Hematopoietic multipotent progenitor cell treated with erythropoietin and hydrocortisone succinate and interleukin-3 and kit ligand, for 4 days (in vitro differentiated cells): ENCODE measurements around the gene MKLN1.

ENCODE experiments used
- DNase-seq: peaks from one replicate; pipeline ENCODE4 v3.0.0-alpha.2; 2015

MKLN1 gene

DNA sequence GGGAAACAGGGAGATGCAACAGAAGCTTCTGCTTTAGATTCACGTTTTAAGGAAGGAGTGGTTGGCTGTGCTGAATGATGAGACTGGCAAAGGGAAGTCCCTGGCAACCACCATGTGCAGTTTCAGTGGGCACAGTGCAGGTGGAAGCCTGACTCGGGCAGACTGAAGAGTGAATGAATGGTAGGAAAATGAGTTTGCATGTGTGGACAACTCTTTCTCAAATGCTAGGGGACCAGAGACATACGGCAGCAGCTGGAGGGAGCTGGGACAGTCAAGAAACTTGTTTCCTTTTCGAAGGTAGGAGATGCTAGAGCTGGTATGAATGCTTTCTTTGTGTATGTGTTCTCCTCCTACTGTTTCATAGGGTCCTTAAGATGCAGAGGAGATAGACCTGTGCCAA, 199.8 kb downstream of the MKLN1 start:
- DNase-seq = peak; percentile 26

DNA sequence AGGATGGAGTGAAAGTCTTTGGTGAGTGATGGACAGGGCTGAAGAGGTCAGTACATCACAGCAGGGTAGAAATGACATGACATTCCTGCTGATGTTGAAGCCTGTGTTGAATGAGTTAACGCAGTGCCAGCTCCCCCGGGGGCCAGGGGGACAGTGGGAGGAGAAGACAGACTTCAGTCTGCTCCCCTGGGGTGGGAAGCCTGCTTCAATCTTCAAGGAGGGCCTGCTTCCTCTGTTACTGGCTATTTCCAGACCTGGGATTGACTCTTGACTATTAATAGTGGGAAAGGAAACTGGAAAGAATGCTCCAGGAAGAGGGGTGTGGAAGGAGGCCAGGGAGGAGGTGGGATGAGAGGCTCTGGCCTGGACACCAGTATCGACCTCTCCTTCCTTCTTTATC, 201.5 kb downstream of the MKLN1 start:
- DNase-seq = no peak

- no peak for DNase-seq
These were observed 201.9 kb downstream of the MKLN1 start for GRCh38 chr7:131529617-131530016.

GRCh38 chr7:131530137-131530536, 202.5 kb downstream of the MKLN1 start:
- DNase-seq = no peak

GRCh38 chr7:131532570-131533091, 205.0 kb downstream of the MKLN1 start:
- DNase-seq = no peak

- DNase-seq = no peak
These were observed 205.5 kb downstream of the MKLN1 start for GRCh38 chr7:131533151-131533559.

DNA sequence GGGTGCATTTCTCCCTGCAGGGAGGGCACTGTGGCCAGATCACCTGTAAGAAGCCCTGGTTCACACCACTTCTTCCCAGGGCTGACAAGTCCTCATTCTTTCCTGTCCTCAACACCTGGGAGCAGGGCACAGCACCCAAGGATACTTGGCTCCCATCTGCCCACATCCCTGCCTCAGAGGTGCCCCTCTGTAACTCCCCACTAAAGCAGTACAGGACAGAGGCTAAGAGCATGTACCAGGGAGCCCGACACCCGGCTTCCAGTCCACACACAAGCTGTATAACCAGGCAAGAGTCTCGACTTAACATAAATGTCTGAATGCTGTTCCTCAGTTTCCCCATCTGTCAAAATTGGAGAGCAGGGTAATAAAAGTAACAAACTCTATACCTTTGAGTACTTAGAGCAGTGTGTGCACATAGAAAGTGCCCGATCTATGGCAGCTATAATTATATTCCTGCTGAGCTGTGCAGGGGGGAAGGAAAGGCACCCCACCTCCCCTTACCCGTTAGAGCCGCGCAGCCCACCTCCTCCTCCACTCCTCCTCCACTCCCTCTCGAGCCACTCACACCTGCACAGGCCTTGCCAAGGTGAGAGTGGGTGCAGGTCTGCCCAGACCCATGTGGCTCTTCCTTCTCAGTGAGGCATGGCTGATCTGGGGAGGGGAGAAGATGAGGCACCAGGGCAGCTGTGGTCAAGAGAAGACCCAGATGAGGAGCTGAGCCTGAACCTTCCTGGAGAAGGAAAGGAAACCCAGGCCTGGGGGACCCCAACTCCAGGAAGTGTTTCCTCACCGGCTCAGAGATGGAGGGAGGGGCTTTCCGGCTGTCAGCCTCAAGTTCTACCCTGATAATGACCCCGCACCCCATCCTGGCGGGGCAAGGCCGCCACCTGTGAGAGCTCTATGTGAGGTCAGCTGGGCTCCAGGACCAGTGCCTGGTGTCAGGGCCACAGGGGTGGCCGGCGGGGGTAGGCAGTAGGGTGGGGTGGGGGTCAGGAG, 206.2 kb downstream of the MKLN1 start:
- DNase-seq = no peak

DNA sequence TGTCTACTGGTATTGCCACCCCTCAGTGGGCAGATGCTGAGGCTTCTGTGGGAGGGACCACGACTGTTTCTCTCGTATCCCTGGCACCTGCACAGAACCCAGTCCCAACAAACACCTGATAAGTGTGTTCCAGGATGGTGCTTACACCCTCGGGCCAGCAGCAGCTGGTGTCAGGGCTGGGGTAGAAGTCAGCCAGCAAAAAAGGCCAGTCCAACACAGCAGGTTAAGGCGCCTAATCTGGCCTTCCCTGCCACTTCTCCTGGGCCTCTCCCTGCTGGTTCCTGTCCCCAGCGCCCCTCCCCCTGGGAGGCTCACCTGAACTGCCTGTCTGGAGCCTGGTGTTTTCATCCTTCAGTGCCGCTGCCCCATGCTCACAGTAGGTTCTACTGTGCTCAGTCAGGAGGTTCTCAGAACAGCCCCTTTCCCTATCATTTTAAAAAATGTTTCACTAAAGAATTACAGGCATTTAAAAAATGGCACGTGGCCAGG, 208.7 kb downstream of the MKLN1 start:
- DNase-seq = no peak

- DNase-seq = no peak
These were observed 209.9 kb downstream of the MKLN1 start for GRCh38 chr7:131537571-131537978.

DNA sequence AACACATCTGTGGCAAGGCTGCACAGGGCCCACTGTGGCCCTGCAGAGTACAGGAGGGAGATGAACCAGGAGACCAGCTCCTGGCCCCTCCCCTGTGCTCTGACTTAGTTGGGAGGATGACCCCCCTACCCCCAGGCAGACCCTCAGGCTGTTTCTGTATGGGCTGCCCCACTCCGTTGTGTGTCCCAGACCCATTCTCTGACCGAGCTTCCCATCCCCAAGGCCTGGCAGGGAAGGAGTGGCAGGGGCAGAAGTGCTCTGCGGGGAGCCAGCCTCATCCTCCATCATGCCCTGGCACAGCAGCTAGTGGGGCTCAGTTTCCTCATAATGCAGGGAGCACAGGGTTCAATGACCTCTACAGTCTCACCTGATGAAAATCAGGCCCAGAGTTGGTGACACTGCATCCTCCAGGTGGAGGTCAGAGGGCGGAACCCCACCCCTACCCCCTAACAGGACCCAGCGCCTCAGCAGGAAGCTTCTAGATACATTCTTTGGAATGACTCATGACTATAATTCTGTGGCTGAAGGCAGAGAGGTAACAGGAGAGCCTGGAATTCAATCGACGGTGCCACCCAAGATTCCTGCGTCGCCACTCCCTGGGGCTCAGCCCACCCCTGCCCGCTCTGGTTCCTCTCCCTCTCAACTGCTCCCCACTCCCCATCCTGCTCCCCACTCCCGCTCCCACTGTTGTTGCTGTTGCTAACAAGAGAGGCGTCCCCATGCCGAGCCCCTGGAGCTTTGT, 210.6 kb downstream of the MKLN1 start:
- no peak for DNase-seq

GRCh38 chr7:131538813-131539179, 211.1 kb downstream of the MKLN1 start:
- DNase-seq = no peak

DNA sequence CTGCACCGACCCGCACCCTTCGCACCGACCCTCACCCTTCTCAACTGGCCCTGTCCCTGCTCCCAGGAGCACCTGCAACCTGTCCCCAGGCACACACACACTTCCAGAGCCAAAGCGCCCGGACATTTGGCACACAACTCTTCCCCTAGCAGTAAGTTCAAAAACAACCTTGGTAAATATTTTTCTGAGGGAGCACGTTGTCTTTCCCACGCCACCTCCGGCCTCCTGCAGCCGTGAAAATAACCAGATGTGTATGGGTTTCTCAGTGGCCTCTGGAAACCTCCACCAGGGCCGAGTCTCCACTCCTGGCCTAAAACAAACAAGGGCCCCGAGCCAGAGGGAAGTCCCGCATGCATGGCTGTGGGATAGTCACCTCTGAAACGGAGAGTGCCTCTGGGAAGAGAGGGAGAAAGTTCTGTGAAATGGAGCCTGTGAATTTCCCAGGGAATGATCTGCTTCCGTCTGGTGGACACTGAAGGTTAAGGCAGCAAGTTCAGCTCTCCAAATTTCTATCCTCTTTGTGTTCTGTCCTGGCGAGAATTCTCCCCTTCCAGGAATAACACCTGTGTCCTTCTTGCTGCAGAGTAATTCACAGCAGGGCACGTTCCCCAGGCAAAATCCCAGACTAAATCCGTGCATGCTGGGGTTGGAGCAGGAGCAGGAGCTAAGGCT, 213.0 kb downstream of the MKLN1 start:
- no peak for DNase-seq

- no peak for DNase-seq
These were observed 215.6 kb downstream of the MKLN1 start for GRCh38 chr7:131543298-131543697.

GRCh38 chr7:131544021-131544420, 216.3 kb downstream of the MKLN1 start:
- DNase-seq = no peak

DNA sequence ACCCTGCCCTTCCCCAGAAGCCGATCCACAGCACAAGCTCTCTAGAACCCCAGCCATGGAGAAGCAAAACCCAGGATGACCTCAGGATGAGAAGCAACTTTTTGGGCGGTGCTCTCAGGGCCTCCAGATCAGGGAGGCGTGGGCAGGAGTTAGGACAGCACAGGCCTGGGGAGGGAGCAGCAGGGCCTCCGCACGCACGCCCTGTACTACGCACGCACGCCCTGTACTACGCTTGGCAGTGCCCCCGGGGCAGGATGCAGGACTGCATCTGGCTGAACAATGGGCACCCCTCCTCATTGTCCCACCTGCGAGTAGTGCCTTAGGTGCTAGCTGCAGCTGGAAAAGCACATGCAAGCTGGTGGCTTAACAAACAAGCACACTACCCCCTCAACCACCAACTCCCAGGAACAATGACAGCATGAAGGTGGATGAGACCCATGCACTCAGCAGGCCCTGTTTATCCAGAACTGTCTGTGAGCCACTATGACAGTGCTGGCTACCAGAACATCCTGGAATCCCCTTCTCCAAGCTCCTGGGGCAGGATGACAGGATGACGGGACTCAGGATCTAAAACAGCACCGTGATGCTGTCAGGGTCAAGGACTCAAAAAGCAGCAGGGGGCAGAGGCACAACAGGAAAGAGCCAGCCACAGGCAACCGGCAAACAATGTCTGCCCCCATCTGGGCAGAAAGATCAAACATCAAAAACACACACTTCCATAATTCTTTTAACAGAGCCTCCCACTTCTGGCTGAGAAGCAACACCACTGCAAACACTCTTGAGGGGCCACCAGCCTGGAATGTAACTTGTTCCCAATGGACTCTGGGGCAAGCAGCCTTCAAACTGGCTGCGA, 217.0 kb downstream of the MKLN1 start:
- DNase-seq = peak; percentile 75

- no peak for DNase-seq
These were observed 218.4 kb downstream of the MKLN1 start for GRCh38 chr7:131546126-131546525.
